Trophoblast cell (in vitro differentiated cells and primary cell): Measurements from ENCODE around the gene GTSE1.

Source experiments
- DNase-seq, 2 donors: peaks; one replicate each; pipeline ENCODE4 v3.0.0-alpha.2; 2016
- H2AFZ ChIP-seq: 2 replicates; pipeline ENCODE4 v1.6.1; 2013; ENCODE audit warnings: low read length, moderate library complexity, mild to moderate bottlenecking; ENCODE audit not compliant: insufficient read depth, poor library complexity
- H2AK5ac ChIP-seq: 2 replicates; pipeline ENCODE4 v1.6.1; 2013; ENCODE audit warnings: mild to moderate bottlenecking, low read length
- H2BK120ac ChIP-seq: 2 replicates; pipeline ENCODE4 v1.6.1; 2013; ENCODE audit warnings: low read length, mild to moderate bottlenecking, moderate library complexity; ENCODE audit not compliant: insufficient read depth, poor library complexity
- H2BK12ac ChIP-seq: 2 replicates; pipeline ENCODE4 v1.6.1; 2013; ENCODE audit warnings: mild to moderate bottlenecking, low read length, moderate library complexity
- H2BK5ac ChIP-seq: 2 replicates; pipeline ENCODE4 v1.6.1; 2013; ENCODE audit warnings: low read length, low read depth, moderate library complexity, mild to moderate bottlenecking; ENCODE audit not compliant: poor library complexity
- H3K14ac ChIP-seq: 2 replicates; pipeline ENCODE4 v1.6.1; 2013; ENCODE audit warnings: mild to moderate bottlenecking, low read length
- H3K18ac ChIP-seq: 2 replicates; pipeline ENCODE4 v1.6.1; 2013; ENCODE audit warnings: mild to moderate bottlenecking, low read length
- H3K23ac ChIP-seq: 2 replicates; pipeline ENCODE4 v1.6.1; 2013; ENCODE audit warnings: low read length
- H3K27ac ChIP-seq: 2 replicates; pipeline ENCODE4 v1.5.1; 2013; ENCODE audit warnings: low read depth, mild to moderate bottlenecking, inconsistent platforms, low read length, moderate library complexity
- H3K27me3 ChIP-seq: 2 replicates; pipeline ENCODE4 v1.6.1; 2013; ENCODE audit warnings: inconsistent platforms, mild to moderate bottlenecking, low read length, moderate library complexity; ENCODE audit not compliant: insufficient read depth
- H3K36me3 ChIP-seq, 2 experiments: 1 replicate in 1 of 2; 2 replicates in 1 of 2; pipeline ENCODE4 v1.6.1; 2013; ENCODE audit warnings: low read length in 2 of 2, mild to moderate bottlenecking in 2 of 2, moderate library complexity in 1 of 2; ENCODE audit not compliant: insufficient read depth in 2 of 2, control insufficient read depth in 1 of 2
- H3K4ac ChIP-seq: 2 replicates; pipeline ENCODE4 v1.6.1; 2013; ENCODE audit warnings: low read depth, mild to moderate bottlenecking, low read length, moderate library complexity
- H3K4me1 ChIP-seq, 2 experiments: 1 replicate in 1 of 2; 2 replicates in 1 of 2; pipeline ENCODE4 v1.6.1; 2013; ENCODE audit warnings: low read length in 2 of 2, mild to moderate bottlenecking in 2 of 2, moderate library complexity in 1 of 2; ENCODE audit not compliant: insufficient read depth in 2 of 2, control insufficient read depth in 1 of 2
- H3K4me2 ChIP-seq: 2 replicates; pipeline ENCODE4 v1.6.1; 2013; ENCODE audit warnings: inconsistent platforms, mild to moderate bottlenecking, low read length, moderate library complexity
- H3K4me3 ChIP-seq: 2 replicates; pipeline ENCODE4 v1.5.1; 2013; ENCODE audit warnings: mild to moderate bottlenecking, low read depth, low read length, inconsistent platforms
- H3K79me1 ChIP-seq: one replicate; pipeline ENCODE4 v1.6.1; 2013; ENCODE audit warnings: low read length
- H3K79me2 ChIP-seq: 2 replicates; pipeline ENCODE4 v1.6.1; 2013; ENCODE audit warnings: low read length, mild to moderate bottlenecking; ENCODE audit not compliant: control insufficient read depth, insufficient read depth, poor library complexity
- H3K9ac ChIP-seq: 2 replicates; pipeline ENCODE4 v1.6.1; 2013; ENCODE audit warnings: mild to moderate bottlenecking, low read length
- H3K9me3 ChIP-seq: 2 replicates; pipeline ENCODE4 v1.6.1; 2013; ENCODE audit warnings: low read depth, mild to moderate bottlenecking, control low read depth, inconsistent platforms, low read length; ENCODE audit not compliant: insufficient read depth
- H4K12ac ChIP-seq: 2 replicates; pipeline ENCODE4 v1.6.1; 2013; ENCODE audit warnings: low read depth, mild to moderate bottlenecking, low read length, moderate library complexity
- H4K8ac ChIP-seq: 2 replicates; pipeline ENCODE4 v1.6.1; 2013; ENCODE audit warnings: low read depth, mild to moderate bottlenecking, low read length, moderate library complexity
- H4K91ac ChIP-seq: one replicate; pipeline ENCODE4 v1.6.1; 2013; ENCODE audit warnings: low read depth, mild to moderate bottlenecking, low read length, moderate library complexity
- WGBS: extraction: QIAGEN DNeasy Blood & Tissue Kit; methylation state at CpG from one replicate; pipeline ENCODE4 v1.1.7; 2013; ENCODE audit warnings: missing lambda C conversion rate; ENCODE audit not compliant: insufficient read length, insufficient coverage; ENCODE audit errors: extremely low coverage; 5-methylcytosine and 5-hydroxymethylcytosine counted together

Gene GTSE1

GRCh38 chr22:46288846-46289243 lies 7.8 kb upstream of the GTSE1 start:
- no peak overlapping the region for H3K27ac ChIP-seq
- no peak overlapping the region for H4K91ac ChIP-seq
- no peak overlapping the region for H2BK12ac ChIP-seq
- H3K4me2 ChIP-seq, result no peak overlapping the region
- H2BK120ac ChIP-seq, result no peak overlapping the region
- H3K9me3 ChIP-seq, result no peaks in the 10 kb centered on the region
- H3K4me3 ChIP-seq, result no peak overlapping the region
- no peaks in the 10 kb centered on the region for H3K79me1 ChIP-seq
- WGBS, result no CpG with 5 or more reads among the region's 7 CpGs
- peaks cover 32 to 50% of the 10 kb centered on the region in 2 experiments for H3K36me3 ChIP-seq
- no peak overlapping the region for H3K4ac ChIP-seq
- H3K9ac ChIP-seq, result no peak overlapping the region
- H3K14ac ChIP-seq, result no peak overlapping the region
- H4K8ac ChIP-seq, result no peak overlapping the region
- no peak overlapping the region for H3K18ac ChIP-seq
- no peak overlapping the region for H3K23ac ChIP-seq
- H2AFZ ChIP-seq, result no peak overlapping the region
- DNase-seq, result no peak
- H4K12ac ChIP-seq, result no peak overlapping the region
- no peaks in the 10 kb centered on the region for H3K79me2 ChIP-seq
- H3K4me1 ChIP-seq, result no peaks in the 10 kb centered on the region
- H2AK5ac ChIP-seq, result no peak overlapping the region
- H2BK5ac ChIP-seq, result no peak overlapping the region
- H3K27me3 ChIP-seq, result no peaks in the 10 kb centered on the region

GRCh38 chr22:46289244-46289891 lies 7.3 kb upstream of the GTSE1 start:
- H3K27me3 ChIP-seq, result no peaks in the 10 kb centered on the region
- no peak overlapping the region for H3K4me3 ChIP-seq
- H3K9me3 ChIP-seq, result no peaks in the 10 kb centered on the region
- H2BK5ac ChIP-seq, result no peak overlapping the region
- no peak for DNase-seq
- no peak overlapping the region for H3K9ac ChIP-seq
- no peak overlapping the region for H3K14ac ChIP-seq
- no peak overlapping the region for H2AK5ac ChIP-seq
- H2AFZ ChIP-seq, result no peak overlapping the region
- no peak overlapping the region for H4K12ac ChIP-seq
- WGBS, result no CpG with 5 or more reads among the region's 33 CpGs
- H3K79me2 ChIP-seq, result no peaks in the 10 kb centered on the region
- H3K23ac ChIP-seq, result no peak overlapping the region
- H3K4ac ChIP-seq, result no peak overlapping the region
- H3K4me2 ChIP-seq, result no peak overlapping the region
- H3K18ac ChIP-seq, result no peak overlapping the region
- H4K8ac ChIP-seq, result no peak overlapping the region
- H3K79me1 ChIP-seq, result no peaks in the 10 kb centered on the region
- H3K27ac ChIP-seq, result no peak overlapping the region
- H4K91ac ChIP-seq, result no peak overlapping the region
- no peaks in the 10 kb centered on the region for H3K4me1 ChIP-seq
- H2BK12ac ChIP-seq, result no peak overlapping the region
- peaks cover 29 to 45% of the 10 kb centered on the region in 2 experiments for H3K36me3 ChIP-seq
- H2BK120ac ChIP-seq, result no peak overlapping the region

DNA sequence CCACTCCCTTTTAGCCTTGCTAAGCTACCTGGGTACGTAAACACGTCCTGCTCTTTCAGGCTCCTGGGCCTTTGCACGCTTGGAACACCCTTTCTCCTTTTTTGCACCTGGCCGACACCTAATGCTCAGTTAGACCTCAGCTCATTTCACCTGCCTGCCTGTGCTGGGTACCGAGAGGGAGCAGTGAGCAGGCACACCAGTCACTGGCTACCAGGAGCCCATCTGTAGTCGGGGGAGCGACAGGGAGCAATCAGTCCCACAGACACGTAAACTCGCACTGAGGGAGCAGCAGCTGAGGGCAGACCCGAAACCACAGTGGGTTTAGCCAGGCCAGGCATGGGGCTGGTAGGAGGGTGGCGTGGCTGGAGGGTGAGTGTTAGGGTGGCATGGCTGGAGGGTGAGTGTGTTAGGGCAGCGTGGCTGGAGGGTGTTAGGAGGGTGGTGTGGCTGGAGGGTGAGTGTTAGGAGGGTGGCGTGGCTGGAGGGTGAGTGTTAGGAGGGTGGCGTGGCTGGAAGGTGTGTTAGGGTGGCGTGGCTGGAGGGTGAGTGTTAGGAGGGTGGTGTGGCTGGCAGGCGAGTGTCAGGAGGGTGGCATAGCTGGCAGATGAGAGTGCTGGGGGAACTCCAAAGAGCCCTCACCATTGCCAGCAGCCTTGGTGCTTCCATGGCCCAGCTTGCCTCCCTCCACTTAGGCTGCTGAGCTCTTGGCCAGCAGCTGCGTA lies 6.4 kb upstream of the GTSE1 start:
- H3K23ac ChIP-seq, result no peak overlapping the region
- no peak overlapping the region for H4K91ac ChIP-seq
- H3K79me2 ChIP-seq, result no peaks in the 10 kb centered on the region
- no peak overlapping the region for H3K9ac ChIP-seq
- H3K4me2 ChIP-seq, result no peak overlapping the region
- no peak overlapping the region for H2BK12ac ChIP-seq
- H4K12ac ChIP-seq, result no peak overlapping the region
- H3K79me1 ChIP-seq, result no peaks in the 10 kb centered on the region
- no CpG with 5 or more reads among the region's 17 CpGs for WGBS
- no peak overlapping the region for H3K27ac ChIP-seq
- H3K36me3 ChIP-seq, result peaks cover 24 to 39% of the 10 kb centered on the region in 2 experiments
- H3K18ac ChIP-seq, result no peak overlapping the region
- no peak overlapping the region for H2AFZ ChIP-seq
- DNase-seq, result no peak
- H4K8ac ChIP-seq, result no peak overlapping the region
- H2AK5ac ChIP-seq, result no peak overlapping the region
- H3K4me3 ChIP-seq, result no peak overlapping the region
- H3K4ac ChIP-seq, result no peak overlapping the region
- H3K27me3 ChIP-seq, result no peaks in the 10 kb centered on the region
- H3K14ac ChIP-seq, result no peak overlapping the region
- H3K4me1 ChIP-seq, result no peaks in the 10 kb centered on the region
- peaks cover 1% of the 10 kb centered on the region for H3K9me3 ChIP-seq
- H2BK5ac ChIP-seq, result no peak overlapping the region
- H2BK120ac ChIP-seq, result no peak overlapping the region

GRCh38 chr22:46290843-46291785 lies 5.6 kb upstream of the GTSE1 start:
- peaks cover 1% of the 10 kb centered on the region for H3K9me3 ChIP-seq
- no peak overlapping the region for H3K9ac ChIP-seq
- no peak overlapping the region for H4K91ac ChIP-seq
- peaks cover 3 to 6% of the 10 kb centered on the region in 2 experiments for H3K4me1 ChIP-seq
- H3K4ac ChIP-seq, result no peak overlapping the region
- H2BK12ac ChIP-seq, result no peak overlapping the region
- H3K4me3 ChIP-seq, result no peak overlapping the region
- H3K79me1 ChIP-seq, result peaks cover under 1% of the 10 kb centered on the region
- H3K14ac ChIP-seq, result no peak overlapping the region
- H3K4me2 ChIP-seq, result no peak overlapping the region
- no peak overlapping the region for H2AK5ac ChIP-seq
- no peak overlapping the region for H4K8ac ChIP-seq
- no peaks in the 10 kb centered on the region for H3K27me3 ChIP-seq
- no CpG with 5 or more reads among the region's 23 CpGs for WGBS
- H3K27ac ChIP-seq, result no peak overlapping the region
- no peak overlapping the region for H3K18ac ChIP-seq
- no peak overlapping the region for H3K23ac ChIP-seq
- H3K79me2 ChIP-seq, result peaks cover under 1% of the 10 kb centered on the region
- H4K12ac ChIP-seq, result no peak overlapping the region
- H2AFZ ChIP-seq, result no peak overlapping the region
- H2BK5ac ChIP-seq, result no peak overlapping the region
- no peak overlapping the region for H2BK120ac ChIP-seq
- DNase-seq, result no peak
- H3K36me3 ChIP-seq, result peaks cover 23 to 38% of the 10 kb centered on the region in 2 experiments
